NCI-H510A treated with DMSO at 0.1 percent for 48 hours (cell line): ENCODE data around the gene OR5F1.

Source experiments
- DNase-seq: peaks from one replicate; lab custom pipeline; 2025; lab: John Stamatoyannopoulos, UW

OR5F1 gene

GRCh38 chr11:55994525-55994924, at the start of gene OR5F1:
Gene OR5F1, minus strand, starts transcription at chr11:55994625. Its CDS starts 0 bp downstream, at chr11:55994625.
- DNase-seq, result no peak

GRCh38 chr11:56027354-56027753, 32.9 kb upstream of the OR5F1 start, which contains the start of gene OR5AS1:
Gene OR5AS1, plus strand, starts transcription at chr11:56027654. Its CDS starts 2,765 bp downstream, at chr11:56030419.
- DNase-seq, result no peak

- no peak for DNase-seq
Observed at GRCh38 chr11:56013805-56014204, 19.4 kb upstream of the OR5F1 start.

- DNase-seq, result no peak
Observed at GRCh38 chr11:56010716-56011115, 16.3 kb upstream of the OR5F1 start.

- no peak for DNase-seq
Observed at GRCh38 chr11:55970935-55971334, 23.5 kb downstream of the OR5F1 start.

- no peak for DNase-seq
Observed at GRCh38 chr11:55969845-55970244, 24.6 kb downstream of the OR5F1 start, which contains the start of gene OR10AG1. Gene OR10AG1, minus strand, starts transcription at chr11:55969945. Its CDS starts 38 bp downstream, at chr11:55969907.

- DNase-seq, result no peak
Observed at GRCh38 chr11:55967914-55968313, 26.5 kb downstream of the OR5F1 start.

- DNase-seq, result no peak
Observed at GRCh38 chr11:55966391-55966790, 28.0 kb downstream of the OR5F1 start.

GRCh38 chr11:55956521-55956920, 37.9 kb downstream of the OR5F1 start:
- no peak for DNase-seq

GRCh38 chr11:55949330-55949729, 45.1 kb downstream of the OR5F1 start:
- no peak for DNase-seq
